HCT116 (cell line): ENCODE measurements around the gene TRUB1. TPM values are rescaled to one million over a fixed set of nuclear protein-coding genes. Genes with fewer than 3 reads are reported as not detected.

ENCODE experiments used
- ATAC-seq: fragments of 200-7000 bp; cut with Tn5 transposase; 2 replicates; pipeline ENCODE4 v1.9.1; 2020; ENCODE audit warnings: mild to moderate bottlenecking, moderate library complexity
- BruUV-seq: library from RNA; stranded (reverse); fragments of 400-500 nt; replicated peaks from 2 replicates; lab custom pipeline; 2021; lab: Mats Ljungman, UMichigan
- CTCF ChIA-PET: fragments of 300-600 bp; sonication (Branson Sonifier 250); formaldehyde crosslinking; loops from one replicate; lab custom pipeline; 2021; ENCODE audit warnings: antibody characterized with exemption; lab: Charles Lee
- POLR2A ChIA-PET: fragments of 300-600, 350-600 bp; sonication (Branson Sonifier 250); formaldehyde crosslinking; loops from one replicate; lab custom pipeline; 2021; ENCODE audit warnings: antibody characterized with exemption; lab: Charles Lee
- RAD21 ChIA-PET, 2 experiments: fragments of 300-600 bp; sonication (Branson Sonifier 250); formaldehyde crosslinking; loops; one replicate each; lab custom pipeline; 2023; ENCODE audit warnings: low total read pairs in 2 of 2; ENCODE audit not compliant: uncharacterized antibody in 2 of 2, unreplicated experiment in 2 of 2, low non-redundant PET in 1 of 2; lab: Charles Lee
- DNase-seq: peaks from one replicate; pipeline ENCODE4 v3.0.0-alpha.2; 2010; ENCODE audit warnings: low read depth, low spot score
- H2AFZ ChIP-seq: fragments of 200-600 bp; shearing (Covaris generic), sonication (generic); 2 replicates; pipeline ENCODE4 v1.6.1; 2017; ENCODE audit warnings: low read depth, mixed run types, mixed read lengths, antibody characterized with exemption, low read length; ENCODE audit not compliant: poor library complexity, severe bottlenecking
- H3K27ac ChIP-seq: 2 replicates; pipeline ENCODE4 v1.5.1; 2012; ENCODE audit warnings: low read depth, low read length
- H3K27me3 ChIP-seq: fragments of 200-600 bp; sonication (generic); 2 replicates; pipeline ENCODE4 v1.6.1; 2016; ENCODE audit warnings: mixed run types, low read length, mixed read lengths; ENCODE audit not compliant: insufficient read depth
- H3K36me3 ChIP-seq, 2 experiments: fragments of 200-500 bp in 1 of 2; fragments of 200-600 bp in 1 of 2; sonication (Bioruptor generic) in 1 of 2; sonication (generic) in 1 of 2; 2 replicates each; pipeline versions ENCODE4 v1.5.1 to v1.6.1; 2014 to 2016; ENCODE audit warnings: low read length in 2 of 2, inconsistent platforms in 1 of 2, mixed read lengths in 1 of 2, mixed run types in 1 of 2; ENCODE audit not compliant: insufficient read depth in 2 of 2, control insufficient read depth in 1 of 2
- H3K4me1 ChIP-seq, 2 experiments: fragments of 200-600 bp in 1 of 2; sonication (generic) in 1 of 2; 2 replicates each; pipeline versions ENCODE4 v1.5.1 to v1.6.1; 2012 to 2017; ENCODE audit warnings: low read length in 2 of 2, inconsistent platforms in 1 of 2, mild to moderate bottlenecking in 1 of 2, mixed read lengths in 1 of 2, mixed run types in 1 of 2, moderate library complexity in 1 of 2; ENCODE audit not compliant: insufficient read depth in 2 of 2, control insufficient read depth in 1 of 2
- H3K4me2 ChIP-seq: fragments of 200-600 bp; sonication (generic); 2 replicates; pipeline ENCODE4 v1.6.1; 2017; ENCODE audit warnings: mixed run types, low read length, mixed read lengths
- H3K4me3 ChIP-seq, 2 experiments: fragments of 200-600 bp in 1 of 2; sonication (generic) in 1 of 2; replicated peaks in 1 of 2; 2 replicates each; pipeline ENCODE4 v1.5.1; 2011 to 2016; ENCODE audit warnings: low read length in 2 of 2, control low read depth in 1 of 2, low read depth in 1 of 2, mild to moderate bottlenecking in 1 of 2, mixed read lengths in 1 of 2, mixed run types in 1 of 2
- H3K79me2 ChIP-seq: fragments of 200-600 bp; sonication (generic); 2 replicates; pipeline ENCODE4 v1.6.1; 2017; ENCODE audit warnings: mild to moderate bottlenecking, mixed run types, low read length, moderate library complexity, mixed read lengths; ENCODE audit not compliant: insufficient read depth
- H3K9ac ChIP-seq: fragments of 200-600 bp; sonication (generic); 2 replicates; pipeline ENCODE4 v1.6.1; 2016; ENCODE audit warnings: low read length, mixed read lengths
- H3K9me2 ChIP-seq: fragments of 200-600 bp; sonication (generic), shearing (Covaris generic); 2 replicates; pipeline ENCODE4 v1.6.1; 2017; ENCODE audit warnings: mixed run types, mild to moderate bottlenecking, moderate library complexity; ENCODE audit not compliant: insufficient read depth
- H3K9me3 ChIP-seq, 2 experiments: fragments of 200-500 bp in 1 of 2; fragments of 200-600 bp in 1 of 2; sonication (Bioruptor generic) in 1 of 2; sonication (generic) in 1 of 2; 2 replicates each; pipeline ENCODE4 v1.6.1; 2014 to 2017; ENCODE audit warnings: low read length in 2 of 2, mixed read lengths in 2 of 2, inconsistent platforms in 1 of 2, low read depth in 1 of 2, mild to moderate bottlenecking in 1 of 2, mixed run types in 1 of 2, moderate library complexity in 1 of 2; ENCODE audit not compliant: control insufficient read depth in 1 of 2, insufficient read depth in 1 of 2
- H4K20me1 ChIP-seq: fragments of 200-600 bp; sonication (generic), shearing (Covaris generic); 2 replicates; pipeline ENCODE4 v1.6.1; 2017; ENCODE audit warnings: mixed run types, mild to moderate bottlenecking, moderate library complexity; ENCODE audit not compliant: insufficient read depth
- EZH2 ChIP-seq: fragments of 200-600 bp; sonication (generic); IDR thresholded peaks from 2 replicates; pipeline ENCODE4 v1.6.1; 2017; ENCODE audit warnings: antibody characterized with exemption, mixed run types
- POLR2A ChIP-seq: IDR thresholded peaks from 2 replicates; pipeline ENCODE4 v1.7.0; 2011; ENCODE audit warnings: borderline replicate concordance; ENCODE audit not compliant: insufficient read depth, insufficient read length; ENCODE audit errors: extremely low read depth
- YY1 ChIP-seq: IDR thresholded peaks from 2 replicates; pipeline ENCODE4 v1.6.1; 2011; ENCODE audit warnings: low read length, low read depth, moderate library complexity, mild to moderate bottlenecking; ENCODE audit not compliant: insufficient replicate concordance; ENCODE audit errors: extremely low read depth
- intact Hi-C: fragments of 100-400 bp; cut with micrococcal nuclease; formaldehyde crosslinking; loops from 2 replicates; pipeline ENCODE4 v1.10.0; 2022
- total RNA-seq: library from RNA; stranded (reverse); gene quantifications from one replicate; pipeline ENCODE4 v1.2.1, GENCODE V29; 2021; ENCODE audit not compliant: unreplicated experiment
- TF ChIP-seq, protein P1 (sequence below): IDR thresholded peaks from 2 replicates; pipeline ENCODE4 v1.6.1; 2012; ENCODE audit warnings: low read depth
- TF ChIP-seq, protein P2 (sequence below), 3 experiments: fragments of 200-600 bp in 1 of 3; sonication (generic) in 1 of 3; IDR thresholded peaks in 2 of 3; conservative IDR thresholded peaks in 1 of 3; 2 replicates each; pipeline ENCODE4 v1.5.1; 2012 to 2017; ENCODE audit warnings: low read depth in 2 of 3, low read length in 2 of 3, antibody characterized with exemption in 1 of 3, borderline replicate concordance in 1 of 3, control low read depth in 1 of 3, mild to moderate bottlenecking in 1 of 3, mixed read lengths in 1 of 3, mixed run types in 1 of 3, moderate library complexity in 1 of 3; ENCODE audit not compliant: insufficient read depth in 1 of 3

TRUB1 gene
- total RNA-seq, 1 experiment from 2014 or later: 44.1 TPM

- no TSS peak for BruUV-seq
- H3K4me3 ChIP-seq: no peak overlapping the region
- no peaks in the 10 kb centered on the region for H3K27me3 ChIP-seq
- intact Hi-C loops: no loop called here
- H3K9me3 ChIP-seq: peaks cover 0 to 5% of the 10 kb centered on the region in 2 experiments; a peak in 2 of 4 replicates
- H3K36me3 ChIP-seq: no peaks in the 10 kb centered on the region
- H3K9me2 ChIP-seq: no peaks in the 10 kb centered on the region
- no peak for ATAC-seq
- no peak overlapping the region for H2AFZ ChIP-seq
- TF ChIP-seq POLR2A: no peak
- TF ChIP-seq YY1: no peak
- TF ChIP-seq EZH2: no peak
- TF ChIP-seq, protein P1, sequence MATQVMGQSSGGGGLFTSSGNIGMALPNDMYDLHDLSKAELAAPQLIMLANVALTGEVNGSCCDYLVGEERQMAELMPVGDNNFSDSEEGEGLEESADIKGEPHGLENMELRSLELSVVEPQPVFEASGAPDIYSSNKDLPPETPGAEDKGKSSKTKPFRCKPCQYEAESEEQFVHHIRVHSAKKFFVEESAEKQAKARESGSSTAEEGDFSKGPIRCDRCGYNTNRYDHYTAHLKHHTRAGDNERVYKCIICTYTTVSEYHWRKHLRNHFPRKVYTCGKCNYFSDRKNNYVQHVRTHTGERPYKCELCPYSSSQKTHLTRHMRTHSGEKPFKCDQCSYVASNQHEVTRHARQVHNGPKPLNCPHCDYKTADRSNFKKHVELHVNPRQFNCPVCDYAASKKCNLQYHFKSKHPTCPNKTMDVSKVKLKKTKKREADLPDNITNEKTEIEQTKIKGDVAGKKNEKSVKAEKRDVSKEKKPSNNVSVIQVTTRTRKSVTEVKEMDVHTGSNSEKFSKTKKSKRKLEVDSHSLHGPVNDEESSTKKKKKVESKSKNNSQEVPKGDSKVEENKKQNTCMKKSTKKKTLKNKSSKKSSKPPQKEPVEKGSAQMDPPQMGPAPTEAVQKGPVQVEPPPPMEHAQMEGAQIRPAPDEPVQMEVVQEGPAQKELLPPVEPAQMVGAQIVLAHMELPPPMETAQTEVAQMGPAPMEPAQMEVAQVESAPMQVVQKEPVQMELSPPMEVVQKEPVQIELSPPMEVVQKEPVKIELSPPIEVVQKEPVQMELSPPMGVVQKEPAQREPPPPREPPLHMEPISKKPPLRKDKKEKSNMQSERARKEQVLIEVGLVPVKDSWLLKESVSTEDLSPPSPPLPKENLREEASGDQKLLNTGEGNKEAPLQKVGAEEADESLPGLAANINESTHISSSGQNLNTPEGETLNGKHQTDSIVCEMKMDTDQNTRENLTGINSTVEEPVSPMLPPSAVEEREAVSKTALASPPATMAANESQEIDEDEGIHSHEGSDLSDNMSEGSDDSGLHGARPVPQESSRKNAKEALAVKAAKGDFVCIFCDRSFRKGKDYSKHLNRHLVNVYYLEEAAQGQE: no peak
- TF ChIP-seq, protein P2, sequence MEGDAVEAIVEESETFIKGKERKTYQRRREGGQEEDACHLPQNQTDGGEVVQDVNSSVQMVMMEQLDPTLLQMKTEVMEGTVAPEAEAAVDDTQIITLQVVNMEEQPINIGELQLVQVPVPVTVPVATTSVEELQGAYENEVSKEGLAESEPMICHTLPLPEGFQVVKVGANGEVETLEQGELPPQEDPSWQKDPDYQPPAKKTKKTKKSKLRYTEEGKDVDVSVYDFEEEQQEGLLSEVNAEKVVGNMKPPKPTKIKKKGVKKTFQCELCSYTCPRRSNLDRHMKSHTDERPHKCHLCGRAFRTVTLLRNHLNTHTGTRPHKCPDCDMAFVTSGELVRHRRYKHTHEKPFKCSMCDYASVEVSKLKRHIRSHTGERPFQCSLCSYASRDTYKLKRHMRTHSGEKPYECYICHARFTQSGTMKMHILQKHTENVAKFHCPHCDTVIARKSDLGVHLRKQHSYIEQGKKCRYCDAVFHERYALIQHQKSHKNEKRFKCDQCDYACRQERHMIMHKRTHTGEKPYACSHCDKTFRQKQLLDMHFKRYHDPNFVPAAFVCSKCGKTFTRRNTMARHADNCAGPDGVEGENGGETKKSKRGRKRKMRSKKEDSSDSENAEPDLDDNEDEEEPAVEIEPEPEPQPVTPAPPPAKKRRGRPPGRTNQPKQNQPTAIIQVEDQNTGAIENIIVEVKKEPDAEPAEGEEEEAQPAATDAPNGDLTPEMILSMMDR (IDR thresholded peaks at IDR 0.05 in 2 of 3, conservative IDR thresholded peaks at IDR 0.05 in 1 of 3; ENCODE audit: borderline replicate concordance in 1 of 3, insufficient read depth in 1 of 3, low read depth in 2 of 3, low read length in 2 of 3): no peak
- no peak overlapping the region for H3K9ac ChIP-seq
- DNase-seq: no peak
- POLR2A ChIA-PET: no interaction called here
- H3K4me2 ChIP-seq: no peak overlapping the region
- no peaks in the 10 kb centered on the region for H4K20me1 ChIP-seq
- no peaks in the 10 kb centered on the region for H3K79me2 ChIP-seq
- CTCF ChIA-PET: no interaction called here
- H3K27ac ChIP-seq: no peak overlapping the region
- peaks cover 5 to 9% of the 10 kb centered on the region in 2 experiments; a peak in 3 of 4 replicates for H3K4me1 ChIP-seq
- RAD21 ChIA-PET: no interaction called here
These were observed 7.7 kb upstream of the TRUB1 start for GRCh38 chr10:114930320-114930719.
